NCI-H69 (cell line): ENCODE data around the gene ARID5B.
A peak's percentile ranks its signal among the peaks of the same experiment; 100 is the strongest.

Experiments used
- DNase-seq: peaks from one replicate; lab custom pipeline; 2025; lab: John Stamatoyannopoulos, UW

The ARID5B gene

DNA sequence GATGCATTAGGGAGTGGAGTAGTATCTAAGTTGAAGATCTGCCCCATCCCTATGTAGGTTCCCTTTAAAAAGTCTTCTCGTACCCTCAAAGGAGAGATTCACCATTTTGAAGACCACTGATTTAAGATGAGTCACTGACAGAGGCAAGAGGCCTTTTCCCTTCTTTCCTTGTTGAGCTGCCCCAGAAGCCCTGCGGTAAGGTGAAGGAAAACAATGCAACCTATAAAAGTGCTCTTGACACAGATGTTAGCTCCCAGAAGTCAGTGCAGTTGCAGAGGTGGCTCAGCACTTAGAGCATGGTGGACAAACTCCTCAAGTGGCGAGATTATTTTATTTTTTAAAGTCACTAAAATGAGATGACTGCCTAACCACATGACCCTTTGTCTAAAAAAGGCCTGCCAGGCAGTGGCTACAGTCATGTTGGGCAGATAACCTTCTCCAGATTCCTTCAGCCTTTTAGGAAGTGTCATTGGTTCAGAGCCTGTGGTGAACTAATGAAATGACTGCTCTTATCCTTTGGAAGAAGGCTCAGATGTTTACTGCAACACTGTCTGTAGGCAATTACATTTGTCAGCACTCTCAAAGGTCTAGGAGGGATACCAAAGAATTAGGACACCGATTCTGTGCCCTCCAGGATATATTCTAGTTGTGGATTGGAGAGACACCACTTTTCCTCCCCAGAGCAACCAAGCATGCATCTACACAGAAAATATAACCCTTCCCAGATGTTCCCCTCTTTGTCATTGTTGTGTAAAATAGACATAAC, 88.7 kb downstream of the ARID5B start:
- no peak for DNase-seq

- no peak for DNase-seq
Observed at GRCh38 chr10:61990761-61991135, 89.2 kb downstream of the ARID5B start.

DNA sequence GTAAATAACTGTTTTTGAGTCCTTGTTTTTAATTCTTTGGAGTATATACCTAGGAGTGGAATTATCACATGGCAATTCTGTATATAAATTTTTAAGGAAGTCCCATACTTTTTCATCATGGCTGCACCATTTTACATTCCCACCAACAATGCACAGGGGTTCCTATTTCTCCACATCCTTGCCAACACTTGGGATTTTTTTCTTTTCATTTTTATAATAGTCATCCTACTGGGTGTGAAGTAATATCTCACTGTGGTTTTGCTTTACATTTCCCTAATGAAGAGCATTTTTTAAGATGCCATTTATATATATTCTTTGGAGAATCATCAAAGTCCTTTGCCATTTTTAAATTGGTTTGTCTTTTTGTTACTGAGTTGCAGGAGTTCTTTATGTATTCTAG, 89.7 kb downstream of the ARID5B start:
- no peak for DNase-seq

DNA sequence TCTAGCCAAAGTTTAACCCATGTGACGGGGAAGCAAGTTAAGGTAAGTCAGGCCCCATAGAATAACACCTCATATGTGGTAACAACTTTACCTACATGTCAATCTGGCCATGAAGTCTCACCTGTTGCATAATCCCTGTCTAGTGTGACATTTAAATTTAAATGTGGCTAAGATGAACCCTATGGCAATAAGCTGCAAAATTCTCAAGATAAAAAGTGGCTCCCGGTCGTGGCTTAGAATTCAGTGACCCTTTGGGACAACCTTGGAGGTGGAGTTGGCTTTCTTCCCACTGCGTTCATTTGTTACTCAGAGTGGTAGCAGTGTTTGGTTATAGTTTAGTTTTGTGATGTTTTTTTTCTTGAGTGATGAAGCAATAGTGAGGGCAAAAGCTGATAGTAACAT, 90.6 kb downstream of the ARID5B start:
- peak; percentile 4 for DNase-seq

DNA sequence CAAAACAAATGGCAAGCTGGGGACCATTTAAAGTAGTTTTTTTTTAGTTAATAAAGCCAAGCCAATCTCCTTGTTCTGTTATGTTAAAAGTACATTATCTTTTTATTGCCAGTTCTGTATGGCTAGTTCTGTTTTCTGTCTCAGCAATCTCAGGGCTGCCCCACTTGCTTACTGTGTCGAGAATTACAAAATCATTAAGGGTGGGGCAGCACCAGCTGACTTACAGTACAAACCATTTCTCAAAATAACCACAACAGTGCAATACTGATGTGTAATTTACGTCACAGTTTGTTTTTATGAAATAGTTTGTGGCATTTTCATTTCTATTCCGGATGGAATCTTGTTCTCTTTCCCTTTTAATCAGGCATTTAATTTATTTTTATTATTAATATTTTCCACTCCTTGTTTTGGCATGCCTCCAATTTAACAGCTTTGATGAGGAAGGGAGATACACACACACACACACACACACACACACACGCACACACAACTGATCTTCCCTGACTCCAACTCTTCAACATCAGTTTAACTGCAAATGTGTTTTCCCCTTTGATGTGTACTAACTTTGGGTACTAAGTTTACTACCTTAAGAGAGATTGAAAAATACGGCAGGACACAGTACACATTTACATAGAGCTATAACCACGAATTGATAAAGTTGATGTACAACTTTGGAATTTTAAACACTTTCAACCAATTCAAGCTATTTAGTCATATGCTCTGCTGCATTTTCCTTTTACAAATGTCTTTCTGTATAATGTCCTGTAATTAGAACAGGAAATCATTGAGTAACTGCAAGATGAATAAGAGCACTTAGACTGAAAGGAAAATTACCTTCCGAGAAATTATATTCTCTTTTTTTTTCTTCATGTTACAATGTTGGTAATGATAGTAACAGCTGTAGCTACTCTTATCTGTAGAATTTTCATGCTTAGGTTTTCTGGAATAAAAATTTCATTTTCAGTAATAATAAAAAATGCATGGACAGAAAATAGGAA, 91.5 kb downstream of the ARID5B start:
- peak; percentile 53 for DNase-seq

DNA sequence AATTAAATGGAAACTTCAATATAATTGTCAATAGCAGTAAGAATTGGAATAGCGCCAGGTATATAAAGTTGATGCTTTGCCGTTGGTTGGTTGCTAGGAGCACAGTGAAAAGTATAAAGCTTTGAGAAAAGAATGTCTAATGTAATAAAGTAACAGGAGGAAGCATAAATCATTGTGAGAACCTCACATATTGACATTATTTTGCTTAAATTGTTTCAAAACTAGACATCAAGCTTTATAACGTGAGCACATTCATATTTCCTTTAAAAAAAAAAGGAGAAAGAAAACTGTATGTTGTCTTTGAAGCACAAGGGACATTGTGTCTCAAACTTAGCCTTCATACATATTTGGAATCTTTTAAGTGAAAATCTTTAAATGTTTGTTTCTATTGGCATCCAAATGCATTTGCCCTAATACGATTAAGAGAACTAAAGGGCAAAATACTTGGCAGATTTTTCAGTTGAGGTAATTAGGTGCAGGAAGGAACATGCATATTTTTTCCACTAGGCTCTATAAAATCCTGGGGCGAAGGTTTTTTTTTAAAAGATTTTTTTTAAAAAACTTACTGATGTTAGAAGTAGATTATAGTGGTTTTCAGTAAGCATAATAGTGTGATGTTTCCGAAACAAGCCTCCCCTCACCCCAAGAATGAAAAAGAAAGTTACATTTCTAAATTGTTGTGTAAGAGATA, 92.4 kb downstream of the ARID5B start:
- DNase-seq = peak; percentile 65

GRCh38 chr10:61994405-61995219, 93.1 kb downstream of the ARID5B start:
- peak; percentile 91 for DNase-seq

- no peak for DNase-seq
Observed at GRCh38 chr10:61995220-61995503, 93.7 kb downstream of the ARID5B start.

GRCh38 chr10:61998937-61999336, 97.4 kb downstream of the ARID5B start:
- no peak for DNase-seq

- DNase-seq = no peak
Observed at GRCh38 chr10:62000037-62000603, 98.6 kb downstream of the ARID5B start.

DNA sequence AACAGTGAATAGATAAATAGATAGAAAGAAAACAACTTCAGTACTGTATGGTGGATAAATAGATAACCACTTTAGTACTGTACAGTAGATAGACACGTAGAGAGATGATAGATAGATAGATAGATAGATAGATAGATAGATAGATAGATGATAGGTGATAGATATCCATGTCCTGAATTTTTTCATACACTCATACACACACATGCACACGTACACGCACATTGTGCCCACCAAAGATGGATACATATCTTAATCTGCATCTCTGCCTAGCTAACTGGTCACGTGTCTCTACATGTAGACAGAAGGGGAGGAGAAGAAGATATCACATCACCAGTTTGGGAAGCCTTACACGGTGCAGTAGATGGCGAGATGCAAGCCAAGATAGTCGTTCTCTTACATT, 99.2 kb downstream of the ARID5B start:
- DNase-seq = no peak

DNA sequence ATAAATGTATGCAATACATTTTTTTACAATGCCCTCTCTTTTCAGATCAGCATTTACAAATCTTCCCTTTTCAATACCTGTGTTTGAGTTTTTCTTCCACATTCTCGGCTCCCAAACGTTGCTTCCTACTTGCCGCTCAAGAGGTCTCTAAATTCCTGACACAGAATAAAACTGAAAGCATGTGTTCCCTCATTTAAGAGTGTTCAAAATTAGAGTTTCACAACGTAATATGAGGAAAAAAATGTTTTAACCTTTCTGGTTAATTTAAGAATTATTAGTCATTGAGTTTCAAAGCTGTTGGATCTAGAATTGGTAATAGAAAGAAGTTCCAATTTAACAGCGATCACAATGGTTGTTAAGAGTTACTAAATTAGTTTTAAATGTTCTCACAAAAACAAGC, 100.4 kb downstream of the ARID5B start:
- DNase-seq = no peak

DNA sequence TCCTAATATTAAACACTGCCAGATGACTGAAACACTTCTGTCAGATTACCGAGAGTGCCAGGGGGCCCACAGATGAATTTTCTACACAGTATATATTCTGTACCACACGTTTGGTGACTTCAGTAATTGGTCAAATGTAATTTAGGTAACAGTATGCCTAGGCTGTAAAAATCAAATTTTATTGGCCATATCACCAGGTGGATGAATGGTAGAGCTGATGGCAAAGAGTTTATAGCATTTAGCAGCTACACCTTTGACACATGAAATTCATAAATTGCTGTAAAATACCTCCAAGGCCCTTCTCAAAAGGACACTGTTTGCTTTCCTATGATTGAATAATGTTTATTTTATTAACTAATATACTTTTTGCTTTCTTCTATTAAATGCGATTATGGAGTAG, 101.3 kb downstream of the ARID5B start:
- DNase-seq = no peak

DNA sequence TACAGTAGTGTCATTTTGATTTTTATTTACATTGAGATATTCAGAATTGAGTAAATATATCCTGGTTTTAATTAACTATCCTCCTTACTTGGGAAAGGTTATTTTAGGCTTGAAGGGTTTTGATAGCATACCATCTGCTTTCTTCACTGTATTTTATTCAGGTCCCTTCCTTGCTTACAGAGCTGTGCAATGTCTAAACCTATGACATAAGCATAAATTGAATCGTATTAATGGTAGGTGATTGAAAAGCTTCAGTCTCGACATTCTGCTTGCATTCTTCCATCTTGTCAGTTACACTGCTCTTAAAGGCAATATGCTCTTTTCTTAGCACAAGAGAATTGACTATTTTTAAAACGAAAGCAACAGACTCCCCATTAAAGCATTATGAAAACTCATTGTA, 102.5 kb downstream of the ARID5B start:
- no peak for DNase-seq

GRCh38 chr10:62005281-62005680, 103.8 kb downstream of the ARID5B start:
- no peak for DNase-seq

DNA sequence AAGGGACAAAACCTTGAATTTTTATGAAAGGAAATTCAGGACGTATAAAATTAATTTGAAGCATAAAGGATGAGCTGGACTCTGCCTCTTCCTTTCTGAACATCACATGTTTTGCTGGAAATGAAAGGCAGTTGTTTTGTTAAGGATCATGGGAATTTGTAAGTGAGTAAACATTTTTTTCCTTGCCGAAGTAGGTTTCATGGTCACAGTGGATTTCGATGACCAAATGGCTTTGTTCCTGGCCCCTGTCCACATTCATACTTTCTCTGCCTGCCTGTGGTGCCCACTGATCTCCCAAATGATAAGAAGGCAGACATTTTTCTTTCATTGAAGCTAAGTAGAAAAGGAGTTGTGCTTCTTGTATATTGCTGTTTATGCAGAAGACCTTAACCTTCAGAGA, 104.2 kb downstream of the ARID5B start:
- no peak for DNase-seq

DNA sequence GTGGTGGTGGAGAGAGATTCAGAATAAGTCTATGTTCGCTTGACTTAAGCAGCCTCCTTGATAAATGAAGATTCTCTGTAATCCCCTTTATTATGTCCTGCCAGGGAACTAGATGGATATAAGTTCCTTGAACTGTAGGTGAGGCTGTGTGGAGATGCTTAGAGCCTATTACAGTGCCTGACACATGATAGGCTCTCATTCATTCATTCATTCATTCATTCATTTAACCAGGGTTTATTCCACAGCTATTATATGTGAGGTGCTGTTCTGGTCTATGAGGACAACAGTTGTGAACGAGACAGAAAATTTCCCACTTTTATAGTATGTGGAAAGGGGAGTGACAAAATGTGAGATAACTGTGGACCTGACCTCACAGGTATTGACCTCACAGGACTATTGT, 105.6 kb downstream of the ARID5B start:
- DNase-seq = no peak

GRCh38 chr10:62008196-62008595, 106.7 kb downstream of the ARID5B start:
- DNase-seq = no peak

GRCh38 chr10:62008946-62009345, 107.4 kb downstream of the ARID5B start:
- no peak for DNase-seq

DNA sequence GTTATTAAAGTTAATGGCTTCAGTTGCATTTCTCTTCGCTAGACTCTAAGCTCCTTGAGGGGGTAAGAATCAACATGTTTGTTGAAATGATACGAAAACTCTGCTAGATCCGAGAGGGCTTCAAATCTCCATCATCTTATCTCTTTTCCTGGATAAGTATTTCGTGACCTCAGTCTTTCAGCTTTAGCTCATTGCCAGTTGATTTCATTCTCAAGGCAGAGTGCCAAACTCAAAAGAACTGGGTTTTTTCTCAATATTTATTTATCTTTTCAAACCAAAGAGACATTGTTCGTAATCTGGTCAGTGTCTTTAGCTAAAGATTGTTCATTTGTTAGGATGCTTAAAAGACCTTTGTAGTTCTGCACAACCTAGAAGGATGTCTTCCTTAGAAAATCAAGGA, 108.9 kb downstream of the ARID5B start:
- DNase-seq = no peak

DNA sequence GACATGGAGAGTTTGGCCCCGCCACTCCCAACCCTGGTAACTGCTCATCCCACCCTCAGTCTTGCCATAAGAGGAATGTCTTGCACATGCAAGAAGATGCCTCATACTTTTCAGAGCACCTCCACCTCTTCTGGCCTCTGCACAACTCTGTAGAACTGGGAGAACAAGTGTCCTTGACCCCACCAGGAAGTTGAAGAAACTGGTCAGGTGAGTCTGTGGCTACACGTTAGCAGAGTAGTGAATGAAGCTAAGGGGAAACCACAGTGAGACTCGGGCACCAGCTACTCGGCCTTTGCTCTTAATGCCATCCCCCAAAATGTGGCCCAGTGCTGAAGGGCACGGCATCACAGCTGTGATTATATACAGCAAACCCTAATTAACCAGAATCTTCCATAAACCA, 110.1 kb downstream of the ARID5B start:
- no peak for DNase-seq

DNA sequence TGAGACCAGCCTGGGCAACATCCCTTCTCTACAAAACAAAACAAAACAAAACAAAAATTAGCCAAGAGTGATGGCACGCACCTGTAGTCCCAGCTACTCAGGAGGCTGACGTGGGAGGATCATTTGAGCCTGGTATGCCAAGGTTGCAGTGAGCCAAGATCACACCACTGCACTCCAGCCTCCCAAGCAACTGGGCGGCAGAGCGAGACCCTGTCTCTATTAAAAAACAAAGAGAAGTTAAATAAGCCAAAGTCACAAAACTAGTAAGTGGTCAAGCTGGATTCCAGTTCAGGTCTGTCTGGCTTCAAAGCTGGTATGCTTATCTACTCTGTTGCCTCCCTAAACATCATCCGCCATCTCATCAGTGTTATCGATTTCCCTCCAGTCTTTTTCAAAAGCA, 110.8 kb downstream of the ARID5B start:
- no peak for DNase-seq
